Endothelial cell of umbilical vein (primary cell): ENCODE results near the gene GRIK3.

Experiments
- EZH2 ChIP-seq: IDR thresholded peaks from 2 replicates; pipeline ENCODE4 v1.6.1; 2012; ENCODE audit warnings: borderline replicate concordance, low read depth, mild to moderate bottlenecking, moderate library complexity, low read length, inconsistent platforms; ENCODE audit not compliant: severe bottlenecking
- FOS ChIP-seq: IDR thresholded peaks from 2 replicates; pipeline ENCODE4 v1.6.1; 2011; ENCODE audit warnings: mild to moderate bottlenecking, low read length, moderate library complexity, borderline replicate concordance; ENCODE audit not compliant: insufficient read depth
- GATA2 ChIP-seq: IDR thresholded peaks from 2 replicates; pipeline ENCODE4 v1.7.0; 2011; ENCODE audit warnings: low read depth, mild to moderate bottlenecking, moderate library complexity, mixed read lengths, low read length; ENCODE audit not compliant: insufficient read length, insufficient read depth
- JUN ChIP-seq: IDR thresholded peaks from 2 replicates; pipeline ENCODE4 v1.6.1; 2011; ENCODE audit warnings: borderline replicate concordance, low read depth; ENCODE audit not compliant: insufficient read length, insufficient read depth
- MAX ChIP-seq: IDR thresholded peaks from 2 replicates; pipeline ENCODE4 v1.6.1; 2011; ENCODE audit not compliant: insufficient read depth, insufficient read length
- MYC ChIP-seq: IDR thresholded peaks from one replicate; pipeline ENCODE4 v1.6.1; 2011; ENCODE audit warnings: mild to moderate bottlenecking, low read depth, low read length
- POLR2A ChIP-seq: IDR thresholded peaks from 2 replicates; pipeline ENCODE4 v1.6.1; 2012; ENCODE audit warnings: low read depth, mild to moderate bottlenecking, control low read depth, low read length
- POLR2AphosphoS5 ChIP-seq: IDR thresholded peaks from 2 replicates; pipeline ENCODE4 v1.6.1; 2012; ENCODE audit warnings: low read depth, mild to moderate bottlenecking, control low read depth, low read length, moderate library complexity; ENCODE audit not compliant: insufficient read depth
- TF ChIP-seq, protein P1 (sequence below), 2 donors: IDR thresholded peaks; 1 replicate in 1 of 2; 2 replicates in 1 of 2; pipeline ENCODE4 v1.5.1; 2011; ENCODE audit warnings: low read length in 2 of 2, mild to moderate bottlenecking in 2 of 2, moderate library complexity in 2 of 2, control low read depth in 1 of 2, inconsistent platforms in 1 of 2, low read depth in 1 of 2; ENCODE audit not compliant: insufficient read depth in 1 of 2; ENCODE audit errors: extremely low read depth in 1 of 2

DNA sequence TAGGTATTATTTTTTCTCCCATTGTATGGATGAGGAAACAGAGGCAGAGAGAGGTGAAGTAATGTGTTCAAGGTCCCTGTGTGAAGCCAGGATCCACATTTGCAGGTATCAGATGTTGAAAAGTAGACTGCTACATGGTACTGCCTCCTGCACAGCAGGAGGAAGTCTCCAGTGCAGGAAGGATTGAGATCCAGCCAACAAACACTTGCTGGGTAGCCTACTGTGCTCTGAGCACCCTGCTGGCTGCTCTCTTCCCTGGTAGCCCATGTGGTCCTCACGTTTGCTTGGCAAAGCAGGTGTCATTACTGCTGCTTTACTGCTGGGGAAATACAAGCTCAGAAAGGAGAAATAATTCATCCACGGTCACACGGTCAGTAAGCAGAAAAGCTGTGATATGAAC is 21.3 kb upstream of the GRIK3 start:
- TF ChIP-seq JUN (no peak), POLR2AphosphoS5 (no peak), POLR2A (no peak), EZH2 (no peak), GATA2 (no peak), MAX (no peak), FOS (no peak), MYC (no peak)
- TF ChIP-seq, protein P1, sequence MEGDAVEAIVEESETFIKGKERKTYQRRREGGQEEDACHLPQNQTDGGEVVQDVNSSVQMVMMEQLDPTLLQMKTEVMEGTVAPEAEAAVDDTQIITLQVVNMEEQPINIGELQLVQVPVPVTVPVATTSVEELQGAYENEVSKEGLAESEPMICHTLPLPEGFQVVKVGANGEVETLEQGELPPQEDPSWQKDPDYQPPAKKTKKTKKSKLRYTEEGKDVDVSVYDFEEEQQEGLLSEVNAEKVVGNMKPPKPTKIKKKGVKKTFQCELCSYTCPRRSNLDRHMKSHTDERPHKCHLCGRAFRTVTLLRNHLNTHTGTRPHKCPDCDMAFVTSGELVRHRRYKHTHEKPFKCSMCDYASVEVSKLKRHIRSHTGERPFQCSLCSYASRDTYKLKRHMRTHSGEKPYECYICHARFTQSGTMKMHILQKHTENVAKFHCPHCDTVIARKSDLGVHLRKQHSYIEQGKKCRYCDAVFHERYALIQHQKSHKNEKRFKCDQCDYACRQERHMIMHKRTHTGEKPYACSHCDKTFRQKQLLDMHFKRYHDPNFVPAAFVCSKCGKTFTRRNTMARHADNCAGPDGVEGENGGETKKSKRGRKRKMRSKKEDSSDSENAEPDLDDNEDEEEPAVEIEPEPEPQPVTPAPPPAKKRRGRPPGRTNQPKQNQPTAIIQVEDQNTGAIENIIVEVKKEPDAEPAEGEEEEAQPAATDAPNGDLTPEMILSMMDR (IDR thresholded peaks at IDR 0.05; ENCODE audit: extremely low read depth in 1 of 2, insufficient read depth in 1 of 2, low read depth in 1 of 2, low read length in 2 of 2), result no peak
